HepG2 (cell line): ENCODE data around the gene TOB1. TPM values are rescaled to one million over a fixed set of nuclear protein-coding genes. Genes with fewer than 3 reads are reported as not detected.

ENCODE experiments used
- ATAC-seq: fragments of 200-7000 bp; cut with Tn5 transposase; 3 replicates; pipeline ENCODE4 v1.9.1; 2020; ENCODE audit warnings: mild to moderate bottlenecking, moderate library complexity
- BruUV-seq: library from RNA; stranded (reverse); fragments of 400-500 nt; replicated peaks from 2 replicates; lab custom pipeline; 2021; lab: Mats Ljungman, UMichigan
- CTCF ChIA-PET: fragments of 300-600 bp; formaldehyde crosslinking; extraction: SDS; loops from one replicate; lab custom pipeline; 2021; ENCODE audit warnings: low total read pairs, inconsistent platforms, low intra/inter-chr PET ratio; lab: Yijun Ruan, JAX
- POLR2A ChIA-PET: fragments of 350-600 bp; sonication (Branson Sonifier 250); formaldehyde crosslinking; loops from one replicate; lab custom pipeline; 2020; ENCODE audit warnings: antibody characterized with exemption, inconsistent platforms; lab: Yijun Ruan, JAX
- DNase-seq: peaks from one replicate; pipeline ENCODE4 v3.0.0-alpha.2; 2015; ENCODE audit warnings: low spot score
- FAIRE-seq: peaks from 3 replicates; lab custom pipeline; 2011; peaks lifted over from hg19 to GRCh38; lab: Jason Lieb, UNC
- H2AFZ ChIP-seq: one replicate; pipeline ENCODE4 v1.6.1; 2011; ENCODE audit warnings: low read length, inconsistent platforms
- H3K27ac ChIP-seq: fragments of 300-600 bp; 3 replicates; pipeline ENCODE4 v1.8.0; 2011; ENCODE audit warnings: mixed run types, mild to moderate bottlenecking, mixed read lengths, low read length, inconsistent platforms; ENCODE audit not compliant: insufficient read depth; ENCODE audit errors: extremely low read length
- H3K27me3 ChIP-seq, 2 experiments: fragments of 200-600 bp in 1 of 2; 2 replicates in 1 of 2; 3 replicates in 1 of 2; pipeline versions ENCODE4 v1.6.0 to v1.8.0; 2011; ENCODE audit warnings: low read length in 2 of 2, mild to moderate bottlenecking in 2 of 2, moderate library complexity in 2 of 2, inconsistent platforms in 1 of 2; ENCODE audit not compliant: insufficient read depth in 2 of 2, control insufficient read depth in 1 of 2
- H3K36me3 ChIP-seq, 2 experiments: fragments of 200-600 bp in 1 of 2; replicated peaks in 1 of 2; 2 replicates in 1 of 2; 3 replicates in 1 of 2; pipeline versions ENCODE4 v1.5.1 to v1.8.0; 2011; ENCODE audit warnings: low read length in 2 of 2, inconsistent platforms in 1 of 2; ENCODE audit not compliant: insufficient read depth in 2 of 2, control insufficient read depth in 1 of 2
- H3K4me1 ChIP-seq: 2 replicates; pipeline ENCODE4 v1.5.1; 2012; ENCODE audit warnings: low read length, inconsistent platforms; ENCODE audit not compliant: insufficient read depth
- H3K4me2 ChIP-seq: 2 replicates; pipeline ENCODE4 v1.6.0; 2011; ENCODE audit warnings: low read depth, low read length, inconsistent platforms
- H3K4me3 ChIP-seq, 3 experiments: fragments of 200-600 bp in 1 of 3; sonication (generic), shearing (Covaris generic) in 1 of 3; replicated peaks in 1 of 3; 2 replicates each; pipeline ENCODE4 v1.5.1; 2011 to 2016; ENCODE audit warnings: low read length in 3 of 3, inconsistent platforms in 2 of 3, low read depth in 2 of 3, mild to moderate bottlenecking in 2 of 3, control low read depth in 1 of 3, mixed read lengths in 1 of 3; ENCODE audit not compliant: insufficient read depth in 1 of 3
- H3K79me2 ChIP-seq: one replicate; pipeline ENCODE4 v1.6.1; 2011; ENCODE audit warnings: low read length, inconsistent platforms; ENCODE audit not compliant: insufficient read depth
- H3K9ac ChIP-seq: 2 replicates; pipeline ENCODE4 v1.6.0; 2011; ENCODE audit warnings: mild to moderate bottlenecking, low read depth, low read length, inconsistent platforms; ENCODE audit not compliant: insufficient read depth
- H3K9me3 ChIP-seq: 2 replicates; pipeline ENCODE4 v1.5.1; 2012; ENCODE audit warnings: mild to moderate bottlenecking, low read length
- H4K20me1 ChIP-seq: 2 replicates; pipeline ENCODE4 v1.6.0; 2011; ENCODE audit warnings: inconsistent platforms, mild to moderate bottlenecking, low read length, moderate library complexity; ENCODE audit not compliant: insufficient read depth
- DR1 ChIP-seq: sonication (generic); formaldehyde crosslinking; IDR thresholded peaks from 2 replicates; pipeline ENCODE4 v1.8.0; 2021; ENCODE audit warnings: mild to moderate bottlenecking, missing genetic modification reagents, inconsistent platforms
- MLXIP ChIP-seq: sonication (generic); formaldehyde crosslinking; IDR thresholded peaks from 2 replicates; pipeline ENCODE4 v1.9.0; 2021; ENCODE audit warnings: missing genetic modification reagents, borderline replicate concordance
- NCOA2 ChIP-seq: sonication (generic); formaldehyde crosslinking; IDR thresholded peaks from 2 replicates; pipeline ENCODE4 v1.8.0; 2022; ENCODE audit warnings: inconsistent platforms
- NR2F2 ChIP-seq: IDR thresholded peaks from 2 replicates; pipeline ENCODE4 v1.6.1; 2012; ENCODE audit warnings: low read depth, inconsistent platforms, borderline replicate concordance
- ZBTB40 ChIP-seq, 2 experiments: fragments of 450-650 bp in 1 of 2; sonication (generic) in 1 of 2; formaldehyde crosslinking in 1 of 2; IDR thresholded peaks; 2 replicates each; pipeline versions ENCODE4 v1.6.1 to v1.8.0; 2016 to 2022; ENCODE audit warnings: antibody characterized with exemption in 1 of 2, mild to moderate bottlenecking in 1 of 2, missing genetic modification reagents in 1 of 2
- ZFP91 ChIP-seq: sonication (generic); formaldehyde crosslinking; IDR thresholded peaks from 2 replicates; pipeline ENCODE4 v1.9.0; 2022; ENCODE audit warnings: missing genetic modification reagents, mild to moderate bottlenecking, borderline replicate concordance
- ZNF639 ChIP-seq: conservative IDR thresholded peaks from 2 replicates; pipeline ENCODE4 v1.6.1; 2018; ENCODE audit warnings: missing genetic modification reagents
- ZSCAN9 ChIP-seq: IDR thresholded peaks from 2 replicates; pipeline ENCODE4 v1.6.1; 2016; ENCODE audit warnings: borderline replicate concordance
- WGBS: methylation state at CpG from one replicate; pipeline ENCODE4 v1.1.6; 2017; ENCODE audit warnings: low lambda C conversion rate; 5-methylcytosine and 5-hydroxymethylcytosine counted together
- in situ Hi-C: cut with HindIII; loops from 2 replicates; pipeline ENCODE4 v1.10.0; 2017; ENCODE audit warnings: low pct_unique_long_range_greater_than_20kb; ENCODE audit not compliant: extremely low pct_ligation_motif_present
- intact Hi-C: fragments of 100-400 bp; cut with micrococcal nuclease; formaldehyde crosslinking; loops from one replicate; pipeline ENCODE4 v1.10.0; 2022; ENCODE audit not compliant: unreplicated experiment
- polyA plus RNA-seq, 8 experiments: library from polyadenylated mRNA; depleted of rRNA in 3 of 8; stranded (reverse) in 7 of 8; unstranded in 1 of 8; fragments of >200 nt; fragmentation: Illumina TruSeq in 4 of 8; extraction: Trizol in 4 of 8; gene quantifications; 2 replicates each; pipeline versions ENCODE4 v1.2.1 to v1.2.3, GENCODE V29; 2011 to 2016; ENCODE audit warnings: low read depth in 4 of 8, missing spikeins in 1 of 8, mixed read lengths in 1 of 8; ENCODE audit not compliant: insufficient read depth in 1 of 8
- total RNA-seq, 5 experiments: library from RNA; depleted of rRNA; stranded (reverse); fragments of >200 nt; fragmentation: Illumina TruSeq; extraction: Trizol; gene quantifications; 2 replicates each; pipeline ENCODE4 v1.2.3, GENCODE V29; 2016; ENCODE audit warnings: low read depth in 1 of 5

Gene TOB1
- total and polyA plus RNA-seq, 2 of the 13 experiments (the other 11 are each of a cell fraction or from before 2014, with no cell fraction given) = 21.9 to 57.7 TPM

- DNase-seq = no peak
- intact Hi-C loops (no loop called here), in situ Hi-C loops (no loop called here)
- Histone ChIP-seq H3K4me2 (no peak overlapping the region), H3K9me3 (no peaks in the 10 kb centered on the region), H2AFZ (no peak overlapping the region), H3K79me2 (no peaks in the 10 kb centered on the region), H3K4me3 (no peak overlapping the region), H4K20me1 (no peaks in the 10 kb centered on the region), H3K27ac (no peak overlapping the region), H3K9ac (no peak overlapping the region), H3K36me3 (no peaks in the 10 kb centered on the region), H3K4me1 (peaks cover 21% of the 10 kb centered on the region), H3K27me3 (peaks cover 22 to 87% of the 10 kb centered on the region in 2 experiments)
- ChIA-PET POLR2A (interaction anchor here (1.6 kb wide), 1 partner anchor 35 kb away, joined by 5 read pairs; the partner anchor contains the start of gene TOB1), CTCF (no interaction called here)
- ATAC-seq = no peak
- WGBS = 33% methylated on average over 6 of the region's 11 CpGs
- no TSS peak for BruUV-seq
- no peak for FAIRE-seq
- no peak for TF ChIP-seq ZBTB40 (IDR thresholded peaks at IDR 0.05)
- no peak for TF ChIP-seq ZBTB40 (CRISPR knock-in tag; IDR thresholded peaks at IDR 0.05)
- no peak for TF ChIP-seq DR1
- TF ChIP-seq MLXIP (CRISPR knock-in tag) = no peak
- no peak for TF ChIP-seq NCOA2 (CRISPR knock-in tag)
- TF ChIP-seq ZSCAN9 (CRISPR knock-in tag) = no peak
- no peak for TF ChIP-seq NR2F2
- no peak for TF ChIP-seq ZFP91 (CRISPR knock-in tag)
- TF ChIP-seq ZNF639 (CRISPR knock-in tag) = no peak
These were observed 34.7 kb downstream of the TOB1 start for GRCh38 chr17:50831471-50831928.
